Endothelial cell of umbilical vein (primary cell): ENCODE measurements around the gene ADAM33. TPM values are rescaled to one million over a fixed set of nuclear protein-coding genes. Genes with fewer than 3 reads are reported as not detected.

Experiments
- BruUV-seq: library from RNA; stranded (reverse); fragments of 400-500 nt; replicated peaks from 2 replicates; lab custom pipeline; 2021; lab: Mats Ljungman, UMichigan
- CTCF ChIA-PET: fragments of 300-600, 350-600 bp; sonication (Branson Sonifier 250); formaldehyde crosslinking; loops from one replicate; lab custom pipeline; 2021; ENCODE audit warnings: antibody characterized with exemption, inconsistent platforms; lab: Charles Lee
- POLR2A ChIA-PET: fragments of 300-600, 350-600 bp; sonication (Branson Sonifier 250); formaldehyde crosslinking; loops from one replicate; lab custom pipeline; 2021; ENCODE audit warnings: antibody characterized with exemption, inconsistent platforms; lab: Charles Lee
- DNase-seq: peaks from one replicate; pipeline ENCODE4 v3.0.0-alpha.2; 2011; ENCODE audit warnings: low read depth, low spot score
- FAIRE-seq: peaks from 2 replicates; lab custom pipeline; 2011; peaks lifted over from hg19 to GRCh38; lab: Jason Lieb, UNC
- H2AFZ ChIP-seq: 2 replicates; pipeline ENCODE4 v1.6.0; 2012; ENCODE audit warnings: low read depth, low read length, control low read depth, inconsistent platforms
- H3K27ac ChIP-seq: 2 replicates; pipeline ENCODE4 v1.5.1; 2011; ENCODE audit warnings: low read depth, mild to moderate bottlenecking, control low read depth, low read length, moderate library complexity; ENCODE audit not compliant: insufficient read depth
- H3K27me3 ChIP-seq, 2 experiments: 2 replicates each; pipeline versions ENCODE4 v1.6.0 to v1.6.1; 2011; ENCODE audit warnings: low read length in 2 of 2, mixed read lengths in 1 of 2; ENCODE audit not compliant: control insufficient read depth in 2 of 2, insufficient read depth in 2 of 2
- H3K36me3 ChIP-seq, 2 experiments: 2 replicates in 1 of 2; 3 replicates in 1 of 2; pipeline ENCODE4 v1.5.1; 2011; ENCODE audit warnings: low read length in 2 of 2, mild to moderate bottlenecking in 1 of 2, moderate library complexity in 1 of 2; ENCODE audit not compliant: control insufficient read depth in 2 of 2, insufficient read depth in 2 of 2; ENCODE audit errors: extremely low read depth in 1 of 2
- H3K4me1 ChIP-seq: 3 replicates; pipeline ENCODE4 v1.5.1; 2011; ENCODE audit warnings: mild to moderate bottlenecking, low read length; ENCODE audit not compliant: control insufficient read depth, insufficient read depth; ENCODE audit errors: extremely low read depth
- H3K4me2 ChIP-seq: 2 replicates; pipeline ENCODE4 v1.6.1; 2011; ENCODE audit warnings: low read length, control low read depth, mixed read lengths; ENCODE audit not compliant: insufficient read depth
- H3K4me3 ChIP-seq, 3 experiments: fragments of 200-600 bp in 1 of 3; sonication (generic), shearing (Covaris generic) in 1 of 3; replicated peaks in 1 of 3; 2 replicates each; pipeline ENCODE4 v1.5.1; 2011 to 2016; ENCODE audit warnings: control low read depth in 3 of 3, low read length in 3 of 3, mild to moderate bottlenecking in 2 of 3, inconsistent platforms in 1 of 3, low read depth in 1 of 3, moderate library complexity in 1 of 3; ENCODE audit not compliant: insufficient read depth in 1 of 3
- H3K79me2 ChIP-seq: 2 replicates; pipeline ENCODE4 v1.6.0; 2012; ENCODE audit warnings: low read length, inconsistent platforms; ENCODE audit not compliant: control insufficient read depth, insufficient read depth
- H3K9ac ChIP-seq: replicated peaks from 2 replicates; pipeline ENCODE3; 2011; ENCODE audit warnings: low read length, control low read depth; ENCODE audit not compliant: insufficient read depth; ENCODE audit errors: extremely low read depth
- H3K9me1 ChIP-seq: replicated peaks from 3 replicates; pipeline ENCODE4 v1.6.0; 2011; ENCODE audit warnings: mild to moderate bottlenecking, low read length; ENCODE audit not compliant: control insufficient read depth, insufficient read depth; ENCODE audit errors: extremely low read depth
- H3K9me3 ChIP-seq: replicated peaks from 2 replicates; pipeline ENCODE4 v1.5.1; 2012; ENCODE audit warnings: low read length, inconsistent platforms; ENCODE audit not compliant: control insufficient read depth, insufficient read depth
- H4K20me1 ChIP-seq: replicated peaks from 2 replicates; pipeline ENCODE3; 2011; ENCODE audit warnings: mild to moderate bottlenecking, low read length; ENCODE audit not compliant: control insufficient read depth, insufficient read depth; ENCODE audit errors: extremely low read depth
- EZH2 ChIP-seq: IDR thresholded peaks from 2 replicates; pipeline ENCODE4 v1.6.1; 2012; ENCODE audit warnings: borderline replicate concordance, low read depth, mild to moderate bottlenecking, moderate library complexity, low read length, inconsistent platforms; ENCODE audit not compliant: severe bottlenecking
- FOS ChIP-seq: IDR thresholded peaks from 2 replicates; pipeline ENCODE4 v1.6.1; 2011; ENCODE audit warnings: mild to moderate bottlenecking, low read length, moderate library complexity, borderline replicate concordance; ENCODE audit not compliant: insufficient read depth
- GATA2 ChIP-seq: IDR thresholded peaks from 2 replicates; pipeline ENCODE4 v1.7.0; 2011; ENCODE audit warnings: low read depth, mild to moderate bottlenecking, moderate library complexity, mixed read lengths, low read length; ENCODE audit not compliant: insufficient read length, insufficient read depth
- JUN ChIP-seq: IDR thresholded peaks from 2 replicates; pipeline ENCODE4 v1.6.1; 2011; ENCODE audit warnings: borderline replicate concordance, low read depth; ENCODE audit not compliant: insufficient read length, insufficient read depth
- MYC ChIP-seq: IDR thresholded peaks from one replicate; pipeline ENCODE4 v1.6.1; 2011; ENCODE audit warnings: mild to moderate bottlenecking, low read depth, low read length
- POLR2A ChIP-seq: IDR thresholded peaks from 2 replicates; pipeline ENCODE4 v1.6.1; 2012; ENCODE audit warnings: low read depth, mild to moderate bottlenecking, control low read depth, low read length
- POLR2AphosphoS5 ChIP-seq: IDR thresholded peaks from 2 replicates; pipeline ENCODE4 v1.6.1; 2012; ENCODE audit warnings: low read depth, mild to moderate bottlenecking, control low read depth, low read length, moderate library complexity; ENCODE audit not compliant: insufficient read depth
- dilution Hi-C: fragments of 300-500 bp; cut with MboI; formaldehyde crosslinking; loops from one replicate; pipeline ENCODE4 v1.15.0; 2019; ENCODE audit warnings: low sequenced_read_pairs; ENCODE audit not compliant: extremely low pct_ligation_motif_present
- intact Hi-C: fragments of 100-400 bp; cut with micrococcal nuclease; formaldehyde crosslinking; loops from one replicate; pipeline ENCODE4 v1.10.0; 2022
- polyA plus RNA-seq, 4 experiments: library from polyadenylated mRNA; depleted of rRNA in 3 of 4; stranded (reverse) in 3 of 4; unstranded in 1 of 4; fragments of >200 nt; gene quantifications; 2 replicates each; pipeline versions ENCODE4 v1.2.1 to v1.2.3, GENCODE V29; 2011 to 2012; ENCODE audit warnings: missing spikeins in 1 of 4
- total RNA-seq: library from RNA; stranded (reverse); gene quantifications from 2 replicates; pipeline ENCODE4 v1.2.3, GENCODE V29; 2021
- TF ChIP-seq, protein P1 (sequence below), 2 donors: IDR thresholded peaks; 1 replicate in 1 of 2; 2 replicates in 1 of 2; pipeline ENCODE4 v1.5.1; 2011; ENCODE audit warnings: low read length in 2 of 2, mild to moderate bottlenecking in 2 of 2, moderate library complexity in 2 of 2, control low read depth in 1 of 2, inconsistent platforms in 1 of 2, low read depth in 1 of 2; ENCODE audit not compliant: insufficient read depth in 1 of 2; ENCODE audit errors: extremely low read depth in 1 of 2
- TF ChIP-seq, protein P2 (sequence below): IDR thresholded peaks from 2 replicates; pipeline ENCODE4 v1.6.1; 2011; ENCODE audit not compliant: insufficient read depth, insufficient read length

Gene ADAM33
- total and polyA plus RNA-seq, 2 donors (not counting 3 experiments of a cell fraction or from before 2014, with no cell fraction given) = 0.06 to 0.18 TPM

DNA sequence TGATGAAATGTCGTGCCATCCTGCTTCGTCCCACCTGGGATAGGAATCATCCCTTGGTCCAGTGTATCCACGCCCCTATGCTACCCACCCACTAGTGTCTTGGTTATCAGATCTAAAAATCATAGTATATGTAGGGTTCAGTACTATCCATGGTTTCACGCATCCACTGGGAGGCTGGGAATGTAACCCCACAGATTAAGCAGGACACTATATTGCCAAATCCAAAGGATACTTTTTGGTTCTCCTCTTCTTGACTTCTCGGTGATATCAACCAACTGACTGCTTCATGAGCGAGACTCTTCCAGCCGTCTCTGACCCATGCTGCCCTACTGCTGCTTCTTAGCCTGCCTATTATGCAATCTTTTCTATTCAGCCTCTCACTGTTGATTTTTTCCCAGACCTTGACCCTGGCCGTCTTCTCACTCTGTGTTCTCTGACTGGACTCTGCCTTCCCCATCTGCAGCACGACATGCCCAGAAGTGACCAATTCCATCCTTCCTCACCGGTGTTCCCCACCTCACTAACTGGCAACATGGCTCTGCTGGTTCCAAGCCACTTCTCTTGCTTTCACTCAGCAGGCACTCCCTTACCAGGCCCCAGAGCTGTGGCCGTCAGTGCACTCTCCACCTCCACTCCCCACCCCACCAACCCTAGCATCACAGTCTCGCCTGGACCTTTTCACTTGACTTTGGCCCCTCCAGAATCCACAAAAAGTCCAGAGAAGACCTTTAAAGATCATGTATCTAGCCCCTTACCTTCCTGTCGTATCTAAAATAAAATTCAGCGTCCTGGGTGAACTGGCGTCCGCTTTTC lies 53.1 kb downstream of the ADAM33 start:
- no peak for FAIRE-seq
- POLR2A ChIA-PET = no interaction called here
- no TSS peak for BruUV-seq

More for the DNA sequence above, 53.1 kb downstream of the ADAM33 start:
- Histone ChIP-seq H3K9me3 (no peaks in the 10 kb centered on the region), H3K36me3 (no peaks in the 10 kb centered on the region), H3K27ac (no peak overlapping the region), H3K4me3 (no peak overlapping the region), H3K4me1 (no peaks in the 10 kb centered on the region), H3K4me2 (no peak overlapping the region), H3K9ac (no peak overlapping the region), H4K20me1 (no peaks in the 10 kb centered on the region), H2AFZ (no peak overlapping the region), H3K9me1 (no peaks in the 10 kb centered on the region), H3K27me3 (no peaks in the 10 kb centered on the region), H3K79me2 (no peaks in the 10 kb centered on the region)
- TF ChIP-seq POLR2AphosphoS5 (no peak), EZH2 (no peak), GATA2 (no peak), POLR2A (no peak), FOS (no peak), JUN (no peak), MYC (no peak)
- TF ChIP-seq, protein P1, sequence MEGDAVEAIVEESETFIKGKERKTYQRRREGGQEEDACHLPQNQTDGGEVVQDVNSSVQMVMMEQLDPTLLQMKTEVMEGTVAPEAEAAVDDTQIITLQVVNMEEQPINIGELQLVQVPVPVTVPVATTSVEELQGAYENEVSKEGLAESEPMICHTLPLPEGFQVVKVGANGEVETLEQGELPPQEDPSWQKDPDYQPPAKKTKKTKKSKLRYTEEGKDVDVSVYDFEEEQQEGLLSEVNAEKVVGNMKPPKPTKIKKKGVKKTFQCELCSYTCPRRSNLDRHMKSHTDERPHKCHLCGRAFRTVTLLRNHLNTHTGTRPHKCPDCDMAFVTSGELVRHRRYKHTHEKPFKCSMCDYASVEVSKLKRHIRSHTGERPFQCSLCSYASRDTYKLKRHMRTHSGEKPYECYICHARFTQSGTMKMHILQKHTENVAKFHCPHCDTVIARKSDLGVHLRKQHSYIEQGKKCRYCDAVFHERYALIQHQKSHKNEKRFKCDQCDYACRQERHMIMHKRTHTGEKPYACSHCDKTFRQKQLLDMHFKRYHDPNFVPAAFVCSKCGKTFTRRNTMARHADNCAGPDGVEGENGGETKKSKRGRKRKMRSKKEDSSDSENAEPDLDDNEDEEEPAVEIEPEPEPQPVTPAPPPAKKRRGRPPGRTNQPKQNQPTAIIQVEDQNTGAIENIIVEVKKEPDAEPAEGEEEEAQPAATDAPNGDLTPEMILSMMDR (IDR thresholded peaks at IDR 0.05; ENCODE audit: extremely low read depth in 1 of 2, insufficient read depth in 1 of 2, low read depth in 1 of 2, low read length in 2 of 2) = no peak
- TF ChIP-seq, protein P2, sequence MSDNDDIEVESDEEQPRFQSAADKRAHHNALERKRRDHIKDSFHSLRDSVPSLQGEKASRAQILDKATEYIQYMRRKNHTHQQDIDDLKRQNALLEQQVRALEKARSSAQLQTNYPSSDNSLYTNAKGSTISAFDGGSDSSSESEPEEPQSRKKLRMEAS = no peak
- CTCF ChIA-PET = interaction anchor here (1.1 to 2.3 kb wide), 2 partner anchors 8 to 65 kb away, joined by 3 to 8 read pairs; no protein-coding TSS in a partner anchor
- DNase-seq = no peak
- dilution Hi-C loops = no loop called here
- intact Hi-C loops = no loop called here
